ENCODE data around the gene RUBCN.

DNA sequence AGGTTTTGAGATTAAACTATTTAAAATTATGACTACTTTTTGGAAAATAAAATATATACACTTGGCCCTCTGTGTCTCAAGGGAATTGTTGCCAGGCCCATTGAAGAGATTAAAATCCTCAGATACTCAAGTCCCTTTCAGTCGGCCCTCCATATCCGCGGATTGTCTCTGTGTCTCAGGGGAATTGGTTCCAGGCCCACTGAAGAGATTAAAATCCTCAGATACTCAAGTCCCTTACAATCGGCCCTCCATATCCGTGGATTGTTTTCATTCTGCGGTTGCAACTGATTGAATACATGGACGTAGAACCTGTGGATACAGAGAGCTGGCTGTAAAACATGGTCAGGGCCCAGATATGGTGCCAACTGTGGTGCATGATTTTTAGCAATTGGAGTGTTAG lies 38.6 kb upstream of the RUBCN start:
- TF ChIP-seq, protein P1, sequence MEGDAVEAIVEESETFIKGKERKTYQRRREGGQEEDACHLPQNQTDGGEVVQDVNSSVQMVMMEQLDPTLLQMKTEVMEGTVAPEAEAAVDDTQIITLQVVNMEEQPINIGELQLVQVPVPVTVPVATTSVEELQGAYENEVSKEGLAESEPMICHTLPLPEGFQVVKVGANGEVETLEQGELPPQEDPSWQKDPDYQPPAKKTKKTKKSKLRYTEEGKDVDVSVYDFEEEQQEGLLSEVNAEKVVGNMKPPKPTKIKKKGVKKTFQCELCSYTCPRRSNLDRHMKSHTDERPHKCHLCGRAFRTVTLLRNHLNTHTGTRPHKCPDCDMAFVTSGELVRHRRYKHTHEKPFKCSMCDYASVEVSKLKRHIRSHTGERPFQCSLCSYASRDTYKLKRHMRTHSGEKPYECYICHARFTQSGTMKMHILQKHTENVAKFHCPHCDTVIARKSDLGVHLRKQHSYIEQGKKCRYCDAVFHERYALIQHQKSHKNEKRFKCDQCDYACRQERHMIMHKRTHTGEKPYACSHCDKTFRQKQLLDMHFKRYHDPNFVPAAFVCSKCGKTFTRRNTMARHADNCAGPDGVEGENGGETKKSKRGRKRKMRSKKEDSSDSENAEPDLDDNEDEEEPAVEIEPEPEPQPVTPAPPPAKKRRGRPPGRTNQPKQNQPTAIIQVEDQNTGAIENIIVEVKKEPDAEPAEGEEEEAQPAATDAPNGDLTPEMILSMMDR (IDR thresholded peaks at IDR 0.05 in 4 of 5, conservative IDR thresholded peaks at IDR 0.05 in 1 of 5), result no peak
- TF ChIP-seq POLR2A (IDR thresholded peaks at IDR 0.05), result no peak

Data from gastrocnemius medialis (tissue), 4 donors.